NCI-H2171 (cell line): Measurements from ENCODE around the gene PEAK3.

Experiments
- DNase-seq: peaks from one replicate; lab custom pipeline; 2025; lab: John Stamatoyannopoulos, UW

PEAK3 gene

GRCh38 chr19:2249880-2250765, 31.9 kb downstream of the PEAK3 start:
- DNase-seq: no peak

- no peak for DNase-seq
These were observed 32.7 kb downstream of the PEAK3 start, which contains the start of gene AMH for GRCh38 chr19:2249010-2249866. AMH (plus strand) TSS chr19:2249323; CDS start chr19:2249333, 10 bp downstream.

- DNase-seq: no peak
These were observed 33.6 kb downstream of the PEAK3 start for GRCh38 chr19:2248136-2249009.

- no peak for DNase-seq
These were observed 34.4 kb downstream of the PEAK3 start for GRCh38 chr19:2247433-2248101.

GRCh38 chr19:2246801-2247361, 35.1 kb downstream of the PEAK3 start:
- DNase-seq: no peak

- no peak for DNase-seq
These were observed 35.9 kb downstream of the PEAK3 start for GRCh38 chr19:2246014-2246620.

GRCh38 chr19:2245273-2245672, 36.7 kb downstream of the PEAK3 start:
- DNase-seq: no peak

- no peak for DNase-seq
These were observed 37.5 kb downstream of the PEAK3 start for GRCh38 chr19:2244486-2244885.

GRCh38 chr19:2244125-2244411, 37.9 kb downstream of the PEAK3 start:
- no peak for DNase-seq

- no peak for DNase-seq
These were observed 38.5 kb downstream of the PEAK3 start for GRCh38 chr19:2243274-2244124.

- DNase-seq: no peak
These were observed 39.2 kb downstream of the PEAK3 start for GRCh38 chr19:2242816-2243215.

GRCh38 chr19:2242092-2242537, 39.9 kb downstream of the PEAK3 start:
- no peak for DNase-seq

GRCh38 chr19:2240881-2241760, 40.9 kb downstream of the PEAK3 start:
- no peak for DNase-seq

- no peak for DNase-seq
These were observed 41.9 kb downstream of the PEAK3 start for GRCh38 chr19:2239771-2240770.

GRCh38 chr19:2239173-2239572, 42.8 kb downstream of the PEAK3 start:
- DNase-seq: no peak

- no peak for DNase-seq
These were observed 44.2 kb downstream of the PEAK3 start for GRCh38 chr19:2237869-2238153.

- DNase-seq: no peak
These were observed 44.7 kb downstream of the PEAK3 start for GRCh38 chr19:2237051-2237868.
